ENCODE data around the gene MICALL1.

Gene MICALL1

GRCh38 chr22:37910890-37911672 lies 5.0 kb downstream of the MICALL1 start:
- no peaks in the 10 kb centered on the region; the same call in 1 of the 2 replicates for H3K36me3 ChIP-seq
- no peak overlapping the region for H3K4me3 ChIP-seq (ENCODE audit: low read depth, low read length)
- H3K27me3 ChIP-seq, result no peaks in the 10 kb centered on the region
- TF ChIP-seq, protein P1, sequence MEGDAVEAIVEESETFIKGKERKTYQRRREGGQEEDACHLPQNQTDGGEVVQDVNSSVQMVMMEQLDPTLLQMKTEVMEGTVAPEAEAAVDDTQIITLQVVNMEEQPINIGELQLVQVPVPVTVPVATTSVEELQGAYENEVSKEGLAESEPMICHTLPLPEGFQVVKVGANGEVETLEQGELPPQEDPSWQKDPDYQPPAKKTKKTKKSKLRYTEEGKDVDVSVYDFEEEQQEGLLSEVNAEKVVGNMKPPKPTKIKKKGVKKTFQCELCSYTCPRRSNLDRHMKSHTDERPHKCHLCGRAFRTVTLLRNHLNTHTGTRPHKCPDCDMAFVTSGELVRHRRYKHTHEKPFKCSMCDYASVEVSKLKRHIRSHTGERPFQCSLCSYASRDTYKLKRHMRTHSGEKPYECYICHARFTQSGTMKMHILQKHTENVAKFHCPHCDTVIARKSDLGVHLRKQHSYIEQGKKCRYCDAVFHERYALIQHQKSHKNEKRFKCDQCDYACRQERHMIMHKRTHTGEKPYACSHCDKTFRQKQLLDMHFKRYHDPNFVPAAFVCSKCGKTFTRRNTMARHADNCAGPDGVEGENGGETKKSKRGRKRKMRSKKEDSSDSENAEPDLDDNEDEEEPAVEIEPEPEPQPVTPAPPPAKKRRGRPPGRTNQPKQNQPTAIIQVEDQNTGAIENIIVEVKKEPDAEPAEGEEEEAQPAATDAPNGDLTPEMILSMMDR (IDR thresholded peaks at IDR 0.05; ENCODE audit: low read depth, low read length), result no peak
- no peak for DNase-seq
- no peaks in the 10 kb centered on the region for H3K4me1 ChIP-seq
- no peaks in the 10 kb centered on the region for H3K9me3 ChIP-seq

GRCh38 chr22:37911697-37912096 lies 5.6 kb downstream of the MICALL1 start:
- Histone ChIP-seq H3K9me3 (no peaks in the 10 kb centered on the region), H3K4me3 (ENCODE audit: low read depth, low read length) (no peak overlapping the region), H3K4me1 (no peaks in the 10 kb centered on the region), H3K36me3 (no peaks in the 10 kb centered on the region; the same call in 1 of the 2 replicates), H3K27me3 (no peaks in the 10 kb centered on the region)
- TF ChIP-seq, protein P1 (IDR thresholded peaks at IDR 0.05; ENCODE audit: low read depth, low read length), result no peak
- DNase-seq, result no peak

GRCh38 chr22:37912171-37912570 lies 6.1 kb downstream of the MICALL1 start:
- no peak for DNase-seq
- Histone ChIP-seq H3K4me1 (no peaks in the 10 kb centered on the region), H3K36me3 (no peaks in the 10 kb centered on the region; the same call in 1 of the 2 replicates), H3K9me3 (no peaks in the 10 kb centered on the region), H3K27me3 (no peaks in the 10 kb centered on the region), H3K4me3 (ENCODE audit: low read depth, low read length) (no peak overlapping the region)
- TF ChIP-seq, protein P1 (IDR thresholded peaks at IDR 0.05; ENCODE audit: low read depth, low read length), result no peak

- no peaks in the 10 kb centered on the region for H3K27me3 ChIP-seq
- H3K9me3 ChIP-seq, result no peaks in the 10 kb centered on the region
- no peak for DNase-seq
- TF ChIP-seq, protein P1 (IDR thresholded peaks at IDR 0.05; ENCODE audit: low read depth, low read length), result no peak
- H3K4me3 ChIP-seq (ENCODE audit: low read depth, low read length), result no peak overlapping the region
- no peaks in the 10 kb centered on the region; the same call in 1 of the 2 replicates for H3K36me3 ChIP-seq
- H3K4me1 ChIP-seq, result no peaks in the 10 kb centered on the region
Measured at GRCh38 chr22:37913233-37913721, 7.2 kb downstream of the MICALL1 start.

DNA sequence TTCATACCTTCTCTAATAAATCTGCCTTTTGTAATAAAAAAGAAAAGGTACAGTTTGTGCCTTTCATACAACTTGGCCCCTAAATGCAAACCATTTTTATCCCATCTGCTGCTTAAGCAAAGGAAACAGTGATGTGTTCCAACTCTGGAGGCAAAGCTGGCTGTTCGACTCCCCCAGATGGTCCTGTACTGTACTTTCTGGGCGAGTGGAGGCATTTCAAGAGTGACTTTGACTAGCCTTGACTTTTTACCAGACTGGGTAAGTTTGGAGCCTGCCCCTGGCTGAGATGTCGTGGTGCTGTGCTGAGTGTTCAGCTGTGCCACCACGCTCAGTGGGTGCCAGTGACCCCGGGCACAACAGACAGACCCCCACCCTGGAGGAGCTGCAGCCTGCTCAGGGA lies 10.2 kb downstream of the MICALL1 start:
- TF ChIP-seq, protein P1 (IDR thresholded peaks at IDR 0.05; ENCODE audit: low read depth, low read length), result no peak
- no peak overlapping the region for H3K4me3 ChIP-seq (ENCODE audit: low read depth, low read length)
- H3K36me3 ChIP-seq, result peaks cover 3% of the 10 kb centered on the region; the same call in 1 of the 2 replicates

More for the DNA sequence above, 10.2 kb downstream of the MICALL1 start:
- Histone ChIP-seq H3K4me1 (no peaks in the 10 kb centered on the region), H3K27me3 (no peaks in the 10 kb centered on the region), H3K9me3 (no peaks in the 10 kb centered on the region)
- DNase-seq, result no peak
